Effector CD4-positive, alpha-beta T cell (primary cell): ENCODE measurements around the gene PRADC1.

Source experiments
- DNase-seq: peaks from one replicate; pipeline ENCODE4 v3.0.0-alpha.2; 2020

PRADC1 gene

GRCh38 chr2:73258186-73258912 is 25.3 kb upstream of the PRADC1 start:
- no peak for DNase-seq

- no peak for DNase-seq
Observed at GRCh38 chr2:73257425-73258125, 24.5 kb upstream of the PRADC1 start.

- no peak for DNase-seq
Observed at GRCh38 chr2:73257021-73257420, 24.0 kb upstream of the PRADC1 start.

GRCh38 chr2:73256618-73256922 is 23.5 kb upstream of the PRADC1 start:
- no peak for DNase-seq

DNA sequence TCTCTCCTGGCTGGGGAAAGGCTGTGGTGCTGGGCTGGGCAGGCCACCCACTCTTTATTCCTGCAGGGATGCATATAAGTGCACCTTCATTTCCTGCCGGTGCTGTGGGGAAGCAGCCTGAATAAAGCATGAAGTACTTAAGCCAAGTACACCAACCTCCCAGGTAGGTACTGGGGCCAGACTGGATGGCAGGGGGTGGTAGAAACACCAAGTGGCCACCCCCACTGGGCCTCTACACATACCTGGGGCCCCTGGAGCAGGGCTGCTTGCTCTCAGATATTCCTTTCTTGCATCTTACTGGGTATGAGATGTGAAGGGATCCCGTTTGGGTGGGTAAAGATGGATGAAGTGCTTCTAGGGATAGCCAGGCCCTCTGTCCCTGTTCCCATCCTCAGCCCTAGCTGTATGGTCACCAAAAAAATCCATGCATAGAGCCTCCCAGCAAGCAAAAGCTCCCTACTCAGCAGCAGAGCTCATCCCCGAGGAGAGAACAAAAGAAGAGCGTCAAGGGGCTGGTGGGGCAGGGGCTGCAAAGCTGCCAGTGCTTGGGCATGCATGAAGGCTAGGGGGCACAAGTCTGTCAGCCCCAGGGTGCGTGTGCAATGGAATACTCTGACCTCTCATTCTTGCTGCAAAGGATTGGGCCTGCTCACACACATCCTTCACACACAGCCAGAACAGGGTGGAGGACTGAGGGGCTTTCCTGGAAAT is 23.0 kb upstream of the PRADC1 start:
- DNase-seq: no peak

DNA sequence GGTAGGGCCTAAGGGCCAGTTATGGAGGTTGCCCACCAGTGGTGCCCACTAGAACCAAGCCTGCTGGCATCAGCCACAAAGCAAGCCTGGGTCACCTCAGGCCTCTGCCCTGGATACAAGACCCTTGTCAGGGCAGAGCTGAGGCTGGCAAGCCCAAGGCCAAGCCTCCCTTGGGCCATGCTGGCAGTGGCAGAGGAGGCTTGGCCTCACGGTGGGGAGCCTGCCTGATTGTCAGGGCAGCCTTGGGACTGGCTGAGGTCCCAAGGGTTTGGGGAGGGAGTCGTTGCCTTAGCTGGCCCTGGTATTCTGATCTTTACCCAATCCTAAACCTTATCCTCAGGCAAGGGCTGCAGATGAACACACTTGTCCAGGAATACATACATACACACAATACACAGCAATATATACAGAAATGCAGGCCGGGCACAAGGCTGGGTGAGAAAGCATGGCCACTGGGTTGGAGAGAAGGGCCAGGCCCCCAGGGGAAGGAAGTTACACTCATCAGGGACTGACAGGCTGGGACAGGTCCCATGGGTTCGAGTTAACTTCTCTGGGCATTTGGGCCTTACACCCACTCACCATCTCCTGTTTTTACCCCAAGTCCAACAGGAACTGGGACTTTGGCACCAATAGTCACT is 22.1 kb upstream of the PRADC1 start:
- DNase-seq: no peak

- DNase-seq: no peak
Observed at GRCh38 chr2:73254343-73255006, 21.4 kb upstream of the PRADC1 start.

GRCh38 chr2:73253901-73254300 is 20.9 kb upstream of the PRADC1 start:
- DNase-seq: no peak

DNA sequence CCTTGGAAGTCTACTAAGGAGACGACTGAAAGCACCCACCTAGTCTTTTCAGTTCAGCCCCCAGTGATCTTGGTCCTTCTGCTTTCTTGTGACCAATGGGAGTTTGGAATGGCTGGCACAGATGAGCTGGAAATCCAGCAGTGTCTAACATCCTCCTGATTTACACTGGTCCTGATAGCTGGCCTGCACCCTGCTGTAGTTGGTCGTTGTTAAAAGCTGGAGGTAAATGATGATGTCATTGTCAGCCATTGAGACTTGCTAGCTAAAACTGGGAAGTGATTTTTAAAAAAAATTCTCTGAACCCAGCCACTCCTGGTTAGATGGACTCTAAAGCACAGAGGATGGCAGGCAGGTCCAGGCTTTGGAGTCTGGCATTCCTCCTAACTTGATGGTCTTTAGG is 20.4 kb upstream of the PRADC1 start:
- DNase-seq: no peak

DNA sequence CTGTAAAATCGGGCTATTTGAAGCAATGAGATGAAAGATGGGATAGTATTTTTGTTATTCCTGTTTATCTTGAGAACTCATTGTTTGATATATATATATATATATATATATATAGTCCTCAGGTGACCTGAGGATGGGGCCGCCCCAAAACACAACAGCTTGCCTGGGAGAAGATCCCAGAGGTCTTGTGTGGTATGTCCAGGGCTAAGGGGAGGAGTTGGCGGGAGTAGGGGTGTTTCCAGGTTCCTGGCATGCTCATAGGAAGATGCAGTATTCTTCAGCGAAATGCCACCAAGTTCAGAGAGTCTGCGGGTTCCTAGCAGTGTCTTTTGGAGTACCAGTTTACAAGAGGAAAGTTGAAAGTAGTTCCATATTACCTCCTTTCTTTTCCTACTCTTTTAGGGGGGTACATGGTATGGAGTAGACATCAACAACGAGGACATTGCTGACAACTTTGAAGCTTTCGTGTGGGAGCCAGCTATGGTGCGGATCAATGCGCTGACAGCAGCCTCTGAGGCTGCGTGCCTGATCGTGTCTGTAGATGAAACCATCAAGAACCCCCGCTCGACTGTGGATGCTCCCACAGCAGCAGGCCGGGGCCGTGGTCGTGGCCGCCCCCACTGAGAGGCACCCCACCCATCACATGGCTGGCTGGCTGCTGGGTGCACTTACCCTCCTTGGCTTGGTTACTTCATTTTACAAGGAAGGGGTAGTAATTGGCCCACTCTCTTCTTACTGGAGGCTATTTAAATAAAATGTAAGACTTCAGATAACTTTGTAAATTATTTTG is 19.4 kb upstream of the PRADC1 start:
- no peak for DNase-seq

DNA sequence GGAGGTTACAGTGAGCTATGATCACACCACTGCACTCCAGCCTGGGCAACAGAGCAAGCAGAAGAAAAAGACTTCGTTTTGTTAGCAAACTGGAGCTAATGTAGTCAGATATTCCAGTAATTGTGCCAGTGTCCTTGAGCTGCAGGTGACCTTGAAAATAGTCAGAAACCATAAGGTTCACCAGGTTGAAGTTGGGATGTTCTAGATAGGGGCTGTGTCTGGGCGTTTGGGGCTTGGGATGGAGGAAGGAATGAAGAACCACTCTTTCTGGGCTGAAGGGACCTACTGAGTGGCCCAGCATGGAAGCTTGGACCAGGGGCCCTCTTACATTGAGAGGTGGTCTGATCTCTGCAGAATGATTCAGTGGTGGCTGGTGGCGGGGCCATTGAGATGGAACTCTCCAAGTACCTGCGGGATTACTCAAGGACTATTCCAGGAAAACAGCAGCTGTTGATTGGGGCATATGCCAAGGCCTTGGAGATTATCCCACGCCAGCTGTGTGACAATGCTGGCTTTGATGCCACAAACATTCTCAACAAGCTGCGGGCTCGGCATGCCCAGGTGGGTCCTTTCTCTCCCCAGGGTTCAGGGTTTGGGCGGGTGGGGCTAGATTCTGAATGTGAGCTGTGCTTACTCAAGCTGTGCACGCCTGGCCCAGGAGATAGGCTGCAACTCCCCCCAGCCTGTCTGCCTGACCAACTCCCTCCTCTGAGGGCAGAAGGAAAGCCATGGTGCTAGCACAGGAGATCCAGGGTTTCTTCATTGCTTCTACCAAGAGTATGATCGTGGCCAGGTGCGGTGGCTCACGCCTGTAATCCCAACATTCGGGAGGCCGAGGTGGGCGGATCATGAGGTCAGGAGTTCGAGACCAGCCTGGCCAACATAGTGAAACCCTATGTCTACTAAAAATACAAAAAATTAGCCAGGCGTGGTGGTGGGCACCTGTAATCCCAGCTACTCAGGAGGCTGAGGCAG is 18.1 kb upstream of the PRADC1 start:
- no peak for DNase-seq

- DNase-seq: no peak
Observed at GRCh38 chr2:73249636-73250035, 16.6 kb upstream of the PRADC1 start.

GRCh38 chr2:73246850-73247249 is 13.8 kb upstream of the PRADC1 start:
- no peak for DNase-seq

GRCh38 chr2:73244580-73244979 is 11.5 kb upstream of the PRADC1 start:
- no peak for DNase-seq

DNA sequence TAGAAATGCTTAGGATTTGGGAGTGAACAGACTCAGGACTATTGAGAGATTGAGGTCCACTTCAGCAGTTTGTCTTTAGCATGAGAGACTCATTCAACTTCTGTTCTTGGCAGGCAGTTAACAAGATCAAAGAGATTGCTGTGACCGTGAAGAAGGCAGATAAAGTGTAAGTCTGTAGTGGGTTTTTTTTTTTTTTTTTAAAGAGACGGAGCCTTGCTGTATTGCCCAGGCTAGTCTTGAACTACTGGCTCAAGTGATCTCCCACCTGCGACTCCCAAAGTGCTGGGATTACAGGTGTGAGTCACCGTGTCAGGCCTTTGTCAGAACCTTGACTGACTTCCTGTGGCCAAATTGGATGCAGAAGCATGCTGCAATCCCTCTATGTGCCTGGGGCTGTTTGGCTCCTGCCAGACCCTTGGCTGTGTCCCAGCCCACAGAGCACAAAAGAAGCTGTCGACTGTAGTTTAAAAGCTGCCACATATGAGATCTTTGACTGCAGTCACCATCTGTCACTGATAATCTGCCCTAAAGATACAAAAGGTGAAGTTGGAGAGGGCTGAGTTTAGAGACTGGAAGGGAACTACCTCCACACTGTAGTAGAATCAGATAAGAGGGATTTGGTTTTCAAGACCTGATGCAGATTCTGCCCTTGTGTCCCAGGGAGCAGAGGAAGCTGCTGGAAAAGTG is 11.0 kb upstream of the PRADC1 start:
- DNase-seq: no peak

DNA sequence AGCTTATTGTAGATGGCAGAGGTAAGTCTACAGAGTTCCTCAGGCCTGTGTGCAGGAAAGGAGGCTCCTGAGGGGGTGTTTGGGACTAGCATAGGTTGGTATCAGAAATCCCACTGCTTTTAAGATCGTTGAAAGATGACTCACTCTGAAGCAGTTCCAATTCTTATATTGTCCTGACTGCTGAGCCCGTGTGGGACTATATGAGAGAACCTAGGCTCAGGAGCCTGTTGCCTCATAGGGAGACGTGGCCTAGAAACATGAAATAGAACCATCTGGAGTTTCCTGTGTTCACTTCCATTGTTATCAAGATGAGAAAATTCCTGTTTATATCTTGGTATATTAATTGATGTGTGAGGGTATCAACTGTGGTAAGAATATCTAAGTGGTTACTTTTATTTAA is 6.7 kb upstream of the PRADC1 start:
- DNase-seq: no peak

- no peak for DNase-seq
Observed at GRCh38 chr2:73238976-73239375, 5.9 kb upstream of the PRADC1 start.

- DNase-seq: no peak
Observed at GRCh38 chr2:73238149-73238548, 5.1 kb upstream of the PRADC1 start.

DNA sequence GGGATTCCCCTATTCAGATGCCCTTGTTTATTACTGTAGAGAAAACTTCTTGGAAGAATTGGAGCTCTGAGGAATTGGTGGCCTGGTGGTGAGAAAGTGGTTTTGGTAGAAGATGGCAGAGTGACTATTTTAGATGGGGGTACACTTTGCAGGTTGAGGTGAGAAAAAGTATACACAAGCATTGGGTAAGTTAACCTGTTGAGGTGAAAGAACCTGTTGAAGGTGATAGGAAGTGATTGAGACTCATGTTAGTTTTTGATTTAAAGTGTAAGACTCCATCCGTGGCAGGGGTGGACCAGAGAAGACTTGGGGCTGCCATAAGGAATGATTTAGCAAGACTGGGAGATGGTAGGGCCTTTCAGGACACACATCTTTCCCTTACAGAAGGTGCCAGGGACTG is 4.1 kb upstream of the PRADC1 start:
- no peak for DNase-seq

DNA sequence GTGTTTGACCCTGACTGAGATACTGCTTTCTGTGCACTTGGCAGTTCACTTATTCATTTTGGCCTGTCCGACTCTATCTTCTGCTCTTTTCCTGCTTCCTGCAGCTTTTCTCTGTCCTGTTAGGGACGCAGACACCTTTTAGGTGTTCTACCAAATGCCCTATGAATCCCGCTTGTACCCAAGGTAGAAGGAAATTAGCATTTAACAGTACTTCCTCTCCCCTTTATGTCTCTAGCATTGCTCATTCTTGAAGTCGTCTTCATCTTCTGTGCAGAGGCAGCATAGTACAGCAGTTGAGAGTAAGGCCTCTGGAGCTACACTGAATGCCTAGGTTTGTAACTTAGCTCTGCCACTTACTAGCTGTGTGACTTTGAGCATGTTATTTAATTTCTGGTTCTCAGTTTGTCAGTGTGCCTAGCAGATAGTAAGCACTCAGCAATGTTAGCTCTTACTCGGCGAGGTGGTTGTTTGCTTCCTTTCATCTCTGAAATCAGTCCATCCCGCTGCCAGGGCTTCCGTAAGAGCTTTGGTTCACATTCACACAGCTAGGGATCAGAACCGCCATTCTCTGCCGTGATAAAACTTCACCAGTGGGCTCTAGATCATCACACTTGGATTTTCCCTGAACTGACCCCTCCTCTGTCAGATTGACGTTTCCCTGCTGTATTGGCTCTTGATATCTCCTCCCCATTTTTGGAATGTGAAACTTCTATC is 2.4 kb upstream of the PRADC1 start:
- DNase-seq: no peak
